ENCODE data around the gene GNPTAB. TPM values are rescaled to one million over a fixed set of nuclear protein-coding genes. Genes with fewer than 3 reads are reported as not detected.

The GNPTAB gene
- total and polyA plus RNA-seq, 2 of the 13 experiments (the other 11 are each of a cell fraction or from before 2014, with no cell fraction given): 13.6 to 19.4 TPM

GRCh38 chr12:101876861-101877805, 46.4 kb upstream of the GNPTAB start, which contains the start of gene DRAM1 (continued):
- peak; percentile 92; the same call in 1 of the 2 replicates for TF ChIP-seq CSRNP1 (CRISPR knock-in tag; IDR thresholded peaks at IDR 0.05)
- TF ChIP-seq ZFYVE20 (CRISPR knock-in tag; IDR thresholded peaks at IDR 0.05; ENCODE audit: borderline replicate concordance, low read depth): no peak
- TF ChIP-seq ZNF143 (CRISPR knock-in tag; IDR thresholded peaks at IDR 0.05): no peak
- no peak; the same call in 1 of the 2 replicates for TF ChIP-seq ELK4 (CRISPR knock-in tag; IDR thresholded peaks at IDR 0.05; ENCODE audit: borderline replicate concordance)
- TF ChIP-seq AKAP8 (CRISPR knock-in tag; IDR thresholded peaks at IDR 0.05): peak; percentile 69
- peak; percentile 95 for TF ChIP-seq ZNF777 (CRISPR knock-in tag; IDR thresholded peaks at IDR 0.05)
- TF ChIP-seq ZNF550 (CRISPR knock-in tag; IDR thresholded peaks at IDR 0.05; ENCODE audit: borderline replicate concordance): no peak
- TF ChIP-seq ZNF276 (CRISPR knock-in tag; IDR thresholded peaks at IDR 0.05; ENCODE audit: low read depth): no peak
- peak; percentile 22; the same call in 1 of the 2 replicates for TF ChIP-seq ZNF580 (CRISPR knock-in tag; IDR thresholded peaks at IDR 0.05; ENCODE audit: borderline replicate concordance, low read depth)
- no peak for TF ChIP-seq ZNF816 (CRISPR knock-in tag; IDR thresholded peaks at IDR 0.05; ENCODE audit: borderline replicate concordance)
- TF ChIP-seq FOXM1 (CRISPR knock-in tag; IDR thresholded peaks at IDR 0.05): no peak
- TF ChIP-seq THAP7 (CRISPR knock-in tag; IDR thresholded peaks at IDR 0.05): no peak
- TF ChIP-seq REPIN1 (CRISPR knock-in tag; IDR thresholded peaks at IDR 0.05; ENCODE audit: borderline replicate concordance, low read depth): peak; percentile 87
- TF ChIP-seq CBX2 (IDR thresholded peaks at IDR 0.05; ENCODE audit: low read depth, low read length): no peak
- no peak for TF ChIP-seq CBX2 (CRISPR knock-in tag; IDR thresholded peaks at IDR 0.05; ENCODE audit: low read depth)
- TF ChIP-seq FOXA1 (IDR thresholded peaks at IDR 0.05): no peak
- TF ChIP-seq FOXA1 (CRISPR knock-in tag; IDR thresholded peaks at IDR 0.05): no peak; the same call in 1 of the 2 replicates
- no peak for TF ChIP-seq ZKSCAN1 (IDR thresholded peaks at IDR 0.05; ENCODE audit: low read length)
